K562 (cell line): ENCODE data around the gene RBM46.

ENCODE experiments used
- BHLHE40 ChIP-seq: IDR thresholded peaks from 2 replicates; pipeline ENCODE4 v1.6.1; 2011; ENCODE audit warnings: low read length, improper control_type of control experiment
- CTCF ChIP-seq, 3 experiments: IDR thresholded peaks in 2 of 3; conservative IDR thresholded peaks in 1 of 3; 2 replicates each; pipeline ENCODE4 v1.5.1; 2011 to 2012; ENCODE audit warnings: low read length in 3 of 3, mild to moderate bottlenecking in 3 of 3, control low read depth in 2 of 3, improper control_type of control experiment in 1 of 3, inconsistent platforms in 1 of 3, low read depth in 1 of 3, mixed read lengths in 1 of 3, moderate library complexity in 1 of 3; ENCODE audit not compliant: insufficient read depth in 2 of 3
- ETS1 ChIP-seq: conservative IDR thresholded peaks from 2 replicates; pipeline ENCODE4 v1.6.1; 2011; ENCODE audit warnings: low read depth, mild to moderate bottlenecking, low read length; ENCODE audit not compliant: control insufficient read depth
- SIN3A ChIP-seq, 2 experiments: fragments of 150-350 bp in 1 of 2; IDR thresholded peaks; 2 replicates each; pipeline ENCODE4 v1.6.1; 2011 to 2016; ENCODE audit warnings: borderline replicate concordance in 2 of 2, low read depth in 2 of 2, low read length in 2 of 2, mild to moderate bottlenecking in 2 of 2, moderate library complexity in 2 of 2; ENCODE audit not compliant: control insufficient read depth in 1 of 2
- ZNF311 ChIP-seq: fragments of 250-450 bp; sonication (Bioruptor Pico); IDR thresholded peaks from 2 replicates; pipeline ENCODE4 v1.4.0; 2020; ENCODE audit warnings: mild to moderate bottlenecking, moderate library complexity

- TF ChIP-seq ZNF311 (CRISPR knock-in tag) (no peak), SIN3A (IDR thresholded peaks at IDR 0.05; ENCODE audit: borderline replicate concordance in 2 of 2, control insufficient read depth in 1 of 2, low read depth in 2 of 2, low read length in 2 of 2) (no peak), BHLHE40 (no peak), CTCF (IDR thresholded peaks at IDR 0.05 in 2 of 3, conservative IDR thresholded peaks at IDR 0.05 in 1 of 3; ENCODE audit: insufficient read depth in 2 of 3, low read depth in 1 of 3, low read length in 3 of 3) (no peak), ETS1 (no peak)
Observed at GRCh38 chr4:154836030-154836429, 55.0 kb downstream of the RBM46 start.
